ENCODE measurements around the gene MAF.

DNA sequence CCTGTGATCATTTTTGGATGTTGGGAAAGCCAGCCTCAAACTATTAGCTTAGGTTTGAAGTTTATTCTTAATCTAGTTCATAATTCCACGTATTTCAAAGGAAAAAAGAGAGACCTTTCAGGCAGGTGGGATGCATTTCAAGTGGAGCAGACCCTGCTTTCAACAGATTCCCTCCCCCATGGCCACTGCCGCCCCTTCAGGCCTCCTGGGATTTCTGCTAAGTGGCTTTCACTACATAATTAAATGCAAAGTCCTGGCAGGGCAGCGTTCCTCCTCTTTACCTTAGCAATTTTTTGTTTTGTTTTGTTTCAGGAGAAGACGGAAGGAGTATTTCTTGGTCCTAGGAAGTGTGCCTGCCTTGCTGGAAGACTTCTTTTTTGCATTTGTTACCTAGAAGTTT lies 36.6 kb downstream of the MAF start:
- TF ChIP-seq, protein P1, sequence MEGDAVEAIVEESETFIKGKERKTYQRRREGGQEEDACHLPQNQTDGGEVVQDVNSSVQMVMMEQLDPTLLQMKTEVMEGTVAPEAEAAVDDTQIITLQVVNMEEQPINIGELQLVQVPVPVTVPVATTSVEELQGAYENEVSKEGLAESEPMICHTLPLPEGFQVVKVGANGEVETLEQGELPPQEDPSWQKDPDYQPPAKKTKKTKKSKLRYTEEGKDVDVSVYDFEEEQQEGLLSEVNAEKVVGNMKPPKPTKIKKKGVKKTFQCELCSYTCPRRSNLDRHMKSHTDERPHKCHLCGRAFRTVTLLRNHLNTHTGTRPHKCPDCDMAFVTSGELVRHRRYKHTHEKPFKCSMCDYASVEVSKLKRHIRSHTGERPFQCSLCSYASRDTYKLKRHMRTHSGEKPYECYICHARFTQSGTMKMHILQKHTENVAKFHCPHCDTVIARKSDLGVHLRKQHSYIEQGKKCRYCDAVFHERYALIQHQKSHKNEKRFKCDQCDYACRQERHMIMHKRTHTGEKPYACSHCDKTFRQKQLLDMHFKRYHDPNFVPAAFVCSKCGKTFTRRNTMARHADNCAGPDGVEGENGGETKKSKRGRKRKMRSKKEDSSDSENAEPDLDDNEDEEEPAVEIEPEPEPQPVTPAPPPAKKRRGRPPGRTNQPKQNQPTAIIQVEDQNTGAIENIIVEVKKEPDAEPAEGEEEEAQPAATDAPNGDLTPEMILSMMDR (conservative IDR thresholded peaks at IDR 0.05), result no peak
- TF ChIP-seq EZH2 (IDR thresholded peaks at IDR 0.05; ENCODE audit: low read depth), result no peak
